Right kidney (tissue), 9 donors: Measurements from ENCODE around the gene OR4K13.

Experiments used
- DNase-seq: peaks from one replicate; pipeline ENCODE4 v3.0.0-alpha.2; 2016
- long read RNA-seq, 8 donors: transcript quantifications; one replicate each; lab custom pipeline, GENCODE V29; 2026

OR4K13 gene
- long read RNA-seq, donor 1, result 0 reads
- long read RNA-seq, donor 2, result 0 reads
- long read RNA-seq, donor 3, result 0 reads
- long read RNA-seq, donor 4, result 0 reads
- long read RNA-seq, donor 5, result 0 reads
- long read RNA-seq, donor 6, result 0 reads
- long read RNA-seq, donor 7, result 0 reads
- long read RNA-seq, donor 8, result 0 reads

DNA sequence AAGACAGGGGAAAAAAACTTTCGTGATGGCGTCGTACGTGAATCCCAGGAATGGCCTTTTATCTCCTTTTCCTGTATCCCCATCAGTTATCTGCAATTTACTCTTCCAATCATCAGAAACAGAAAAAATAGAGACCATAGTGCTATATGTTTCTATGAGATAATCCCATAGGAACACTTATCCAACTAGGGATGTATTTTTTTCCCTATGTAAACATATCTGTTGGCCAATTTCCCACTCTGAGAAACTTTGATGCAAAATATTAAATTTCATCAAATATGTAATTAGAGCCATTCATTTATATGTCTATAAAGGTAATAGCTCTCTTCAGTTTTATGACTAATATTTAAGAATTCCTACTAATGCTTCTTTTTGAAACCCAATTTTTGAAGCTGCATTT lies at the start of gene OR4K13:
Gene OR4K13 (minus strand): TSS at position 101 of the 400 bp plus-strand sequence. CDS start 1,280 bp downstream, outside the sequence.
- no peak for DNase-seq

GRCh38 chr14:20059745-20060144 lies 23.9 kb upstream of the OR4K13 start, which contains the start of gene OR4L1:
Gene OR4L1 (plus strand): TSS chr14:20060045. CDS start chr14:20060045, 0 bp downstream.
- DNase-seq, result no peak

DNA sequence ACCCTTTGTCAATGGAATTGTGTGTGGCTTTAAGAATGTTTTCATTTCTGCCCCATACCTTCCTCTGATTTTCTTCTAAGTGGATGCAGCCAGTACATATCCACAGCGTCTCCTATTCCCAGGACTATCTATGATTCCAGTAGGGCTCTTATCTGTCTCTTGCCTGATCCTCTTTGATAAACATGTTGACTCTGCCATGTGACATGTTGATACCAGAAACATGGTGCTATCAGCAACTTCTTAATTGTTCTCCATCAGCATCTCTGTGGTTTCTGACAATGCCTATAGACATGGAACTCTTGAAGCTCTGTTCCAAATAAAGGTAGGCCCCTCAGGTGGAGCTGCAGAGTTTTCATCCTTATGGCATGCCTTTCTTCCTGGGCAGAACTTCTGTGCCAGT lies 12.4 kb upstream of the OR4K13 start:
- DNase-seq, result no peak

DNA sequence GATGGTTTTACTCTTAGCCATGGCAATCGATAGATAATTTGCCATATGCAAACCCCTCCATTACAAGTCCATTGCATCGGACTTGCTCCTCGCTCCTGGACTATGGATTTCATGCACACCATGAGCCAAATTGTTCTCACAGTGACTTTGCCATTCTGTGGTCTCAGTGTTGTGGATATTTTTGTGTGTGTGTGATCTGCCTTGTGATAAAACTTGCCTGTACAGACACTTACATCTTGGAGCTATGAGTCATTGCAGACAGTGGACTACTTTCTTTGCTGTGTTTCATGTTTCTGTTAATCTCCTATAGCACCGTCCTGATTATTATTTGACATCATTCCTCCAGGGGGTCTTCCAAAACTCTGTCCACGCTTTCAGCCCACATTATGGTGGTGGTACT lies 8.4 kb upstream of the OR4K13 start:
- DNase-seq, result no peak

- DNase-seq, result no peak
Observed at GRCh38 chr14:20035449-20035848, 389 bp downstream of the OR4K13 start.

DNA sequence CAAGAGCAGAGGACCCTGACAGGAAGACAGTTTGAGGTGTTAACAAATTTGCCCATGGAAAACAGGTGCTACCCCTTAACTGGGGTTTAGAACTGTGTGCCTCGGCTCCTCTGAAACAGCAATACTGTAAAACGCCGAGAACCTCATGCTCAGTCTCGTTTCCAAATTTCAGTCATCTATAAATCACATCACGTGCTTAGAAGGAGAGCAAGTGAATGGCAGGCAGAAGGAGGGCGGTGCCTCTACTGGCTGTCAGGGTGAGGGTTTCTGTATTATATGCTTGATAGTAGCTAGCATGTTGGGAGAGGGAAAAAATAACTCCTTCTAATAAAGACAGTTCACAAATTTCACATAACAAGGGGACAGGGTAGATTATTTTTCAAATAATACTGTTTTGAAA lies 4.8 kb downstream of the OR4K13 start:
- no peak for DNase-seq

DNA sequence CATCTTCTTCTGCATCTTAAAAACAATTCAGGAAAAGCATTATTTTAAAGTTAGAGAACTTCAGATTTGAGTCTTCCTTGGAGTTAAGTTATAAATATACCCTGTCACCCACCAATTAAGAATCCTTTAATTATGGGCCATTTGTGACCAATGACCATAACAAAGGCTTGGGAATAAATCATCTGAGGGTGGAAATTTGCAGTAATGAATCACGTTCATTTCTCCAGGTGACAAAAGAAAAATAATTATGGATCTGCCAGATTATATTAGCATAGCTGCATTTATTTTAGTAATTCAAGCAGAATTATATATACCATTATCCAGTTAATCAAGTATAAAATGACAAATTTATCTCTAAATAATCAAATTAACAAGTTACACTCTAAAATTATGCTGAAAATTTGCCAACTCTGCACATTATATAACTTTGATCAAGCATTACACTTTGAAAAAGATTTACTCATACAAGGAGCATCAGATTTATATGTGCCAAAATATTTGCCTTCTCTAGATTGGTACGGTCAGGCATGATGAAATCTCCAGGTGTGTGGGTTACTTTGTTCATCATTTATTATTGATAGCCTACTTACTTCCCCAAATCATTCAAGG lies 16.5 kb downstream of the OR4K13 start, which contains the start of gene OR4K14:
Gene OR4K14 (minus strand): TSS at position 51 of the 609 bp plus-strand sequence. CDS start 4,114 bp downstream, outside the sequence.
- no peak for DNase-seq

DNA sequence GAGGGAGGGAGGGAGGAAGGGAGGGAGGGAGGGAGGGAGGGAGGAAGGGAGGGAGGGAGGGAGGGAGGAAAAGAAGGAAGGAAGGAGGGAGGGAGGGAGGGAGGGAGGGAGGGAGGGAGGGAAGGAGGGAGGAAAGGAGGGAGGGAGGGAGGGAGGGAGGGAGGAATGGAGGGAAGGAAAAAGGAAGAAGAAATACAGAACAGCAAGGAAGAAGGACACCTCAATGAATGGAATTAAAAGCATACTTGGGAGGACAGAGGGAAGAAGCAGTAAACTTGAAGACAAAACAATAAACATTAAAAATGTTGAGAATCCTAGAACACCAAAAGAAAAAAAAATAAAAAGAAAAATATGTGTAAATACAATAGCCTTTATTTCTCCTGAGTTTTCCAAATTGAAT lies 27.7 kb downstream of the OR4K13 start:
- no peak for DNase-seq

DNA sequence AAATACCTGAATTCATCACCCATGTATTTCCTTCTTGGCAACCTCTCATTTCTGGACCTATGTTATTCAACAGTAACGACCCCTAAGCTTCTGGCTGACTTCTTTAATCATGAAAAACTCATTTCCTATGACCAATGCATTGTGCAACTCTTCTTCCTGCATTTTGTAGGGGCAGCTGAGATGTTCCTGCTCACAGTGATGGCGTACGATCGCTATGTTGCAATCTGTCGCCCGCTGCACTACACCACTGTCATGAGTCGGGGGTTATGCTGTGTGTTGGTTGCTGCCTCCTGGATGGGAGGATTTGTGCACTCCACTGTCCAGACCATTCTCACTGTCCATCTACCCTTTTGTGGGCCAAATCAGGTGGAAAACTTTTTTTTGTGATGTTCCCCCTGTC lies 33.5 kb downstream of the OR4K13 start:
- no peak for DNase-seq

- no peak for DNase-seq
Observed at GRCh38 chr14:20001863-20002262, 34.0 kb downstream of the OR4K13 start, which contains the start of gene OR4Q2. Gene OR4Q2 (plus strand): TSS chr14:20002163.

DNA sequence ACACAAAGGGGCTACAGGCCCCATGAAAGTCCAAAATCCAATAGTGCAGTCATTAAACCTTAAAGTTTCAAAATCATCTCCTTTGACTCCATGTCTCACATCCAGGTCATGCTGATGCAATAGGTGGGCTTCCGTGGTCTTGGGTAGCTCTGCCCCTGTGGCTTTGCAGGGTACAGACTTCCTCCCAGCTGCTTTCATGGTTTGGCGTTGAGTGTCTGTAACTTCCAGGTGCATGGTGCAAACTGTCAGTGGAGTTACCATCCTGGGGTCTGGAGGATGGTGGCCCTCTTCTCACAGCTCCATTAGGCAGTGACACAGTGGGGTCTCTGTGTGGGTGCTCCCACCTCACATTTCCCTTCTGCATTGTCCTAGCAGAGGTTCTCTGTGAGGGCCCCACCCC lies 42.4 kb downstream of the OR4K13 start:
- DNase-seq, result no peak
